Inflammatory macrophage treated with lipopolysaccharide for 4 hours (primary cell): ENCODE measurements around the gene CARD11.
A peak's percentile ranks its signal among the peaks of the same experiment; 100 is the strongest.
"Not testable (repeated sequence)": the region's sequence is repeated elsewhere in the genome, so short reads cannot be mapped to it uniquely, and the experiment has no call there.

ENCODE experiments used
- DNase-seq: peaks from one replicate; pipeline ENCODE4 v3.0.0-alpha.2; 2020

CARD11 gene

DNA sequence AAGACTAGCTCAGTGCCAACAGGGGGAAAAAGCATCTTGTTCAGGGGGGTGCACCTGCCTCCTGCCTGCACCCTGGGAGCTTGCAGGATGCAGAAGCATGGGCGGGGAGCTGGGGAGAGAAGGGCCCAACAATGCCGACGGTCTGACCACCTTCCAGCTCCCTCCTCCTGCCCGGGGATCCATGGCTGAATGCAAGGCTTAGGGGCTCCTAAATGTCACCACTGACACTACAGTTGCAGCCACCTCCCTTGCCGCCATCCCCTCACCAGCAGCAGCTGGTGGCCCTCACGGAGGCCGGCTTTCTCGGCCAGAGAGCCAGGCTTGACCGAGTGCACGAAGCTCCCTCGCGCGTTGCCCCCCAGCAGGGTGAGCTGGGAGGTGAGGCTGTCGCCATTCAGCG lies 120.8 kb downstream of the CARD11 start:
- no peak for DNase-seq

DNA sequence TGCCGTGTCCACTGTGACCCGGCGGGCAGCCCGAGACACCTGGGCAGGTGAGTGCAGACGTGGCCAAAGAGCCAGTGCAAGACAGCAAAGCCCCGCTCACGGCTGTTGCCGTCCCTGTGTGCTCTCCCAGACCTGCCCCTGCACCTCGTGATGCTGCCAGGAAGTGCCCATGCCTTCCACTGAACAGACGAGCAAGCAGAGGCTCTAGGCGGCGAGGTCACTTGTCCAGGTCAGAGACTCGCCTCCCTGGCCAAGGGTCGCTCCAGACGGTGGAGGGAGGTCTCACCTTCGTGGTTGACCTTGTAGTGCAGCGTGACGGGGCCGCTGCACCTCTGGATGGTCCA lies 121.3 kb downstream of the CARD11 start:
- DNase-seq: no peak

DNA sequence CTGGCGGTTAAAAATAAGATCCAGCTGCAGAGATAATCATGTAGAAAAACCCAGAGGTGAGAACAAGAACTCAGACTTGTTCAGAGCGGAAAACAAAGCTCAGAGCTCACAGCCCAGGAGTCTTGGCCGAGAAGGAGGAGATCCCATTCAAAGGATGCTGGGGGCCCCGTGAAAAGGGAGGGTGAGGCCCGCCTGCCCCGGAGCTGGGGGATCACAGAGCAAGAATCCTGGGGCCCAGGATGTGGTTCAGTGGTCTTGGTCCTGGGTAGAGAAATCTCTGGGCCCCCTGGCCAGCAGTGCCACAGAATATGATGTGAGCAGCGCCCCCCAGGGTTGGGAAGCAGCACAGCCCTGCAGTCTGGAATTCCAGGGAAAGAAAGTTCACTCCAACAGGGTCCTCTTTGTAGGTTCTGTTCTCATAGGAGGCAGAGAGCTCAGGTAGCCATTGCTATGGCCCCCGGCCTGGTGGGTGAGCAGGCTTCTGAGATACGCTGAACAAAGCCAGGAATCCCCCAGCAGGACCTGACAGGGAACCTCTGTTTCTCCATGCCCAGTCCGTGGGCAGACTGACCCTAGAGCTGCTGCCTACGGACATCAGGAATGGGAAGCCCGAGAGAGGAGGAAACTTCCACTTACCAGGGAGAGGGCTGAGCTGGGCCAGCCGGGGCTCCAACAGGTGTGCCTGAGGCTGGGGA lies 121.9 kb downstream of the CARD11 start:
- peak; percentile 10 for DNase-seq

GRCh38 chr7:2920956-2921652 lies 122.6 kb downstream of the CARD11 start:
- no peak for DNase-seq

DNA sequence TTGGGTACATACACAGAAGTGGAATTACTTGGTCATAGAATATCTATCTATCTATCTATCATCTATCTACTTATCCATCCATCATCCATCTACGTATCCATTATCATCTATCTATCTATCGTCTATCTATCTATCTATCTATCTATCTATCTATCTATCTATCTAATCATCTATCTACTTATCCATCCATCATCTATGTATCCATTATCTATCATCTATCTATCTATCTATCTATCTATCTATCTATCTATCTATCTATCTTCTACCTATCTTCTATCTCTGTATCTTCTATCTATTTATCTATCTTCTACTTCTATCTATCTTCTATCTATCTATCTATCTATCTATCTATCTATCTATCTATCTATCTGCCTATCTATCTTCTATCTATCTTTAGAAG lies 123.2 kb downstream of the CARD11 start:
- not testable (repeated sequence) for DNase-seq

DNA sequence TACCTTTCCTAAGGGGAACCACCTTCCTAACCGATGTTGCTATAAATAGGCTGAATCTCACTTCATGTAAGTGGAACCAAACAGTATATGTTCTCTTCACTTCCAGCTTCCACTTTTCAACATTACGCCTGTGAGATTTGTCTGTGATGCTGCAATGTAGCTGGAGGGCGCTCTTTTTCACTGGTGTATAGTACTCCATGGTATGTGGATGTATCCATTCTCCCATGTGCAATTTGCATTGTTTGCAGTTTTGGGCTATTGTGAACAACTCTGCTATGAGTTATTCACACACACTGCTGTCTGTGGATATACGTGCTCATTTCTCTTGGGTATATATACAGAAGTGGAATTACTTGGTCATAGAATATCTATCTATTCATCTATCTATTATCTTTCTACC lies 123.6 kb downstream of the CARD11 start:
- no peak for DNase-seq

- no peak for DNase-seq
Observed at GRCh38 chr7:2919256-2919655, 124.4 kb downstream of the CARD11 start.

DNA sequence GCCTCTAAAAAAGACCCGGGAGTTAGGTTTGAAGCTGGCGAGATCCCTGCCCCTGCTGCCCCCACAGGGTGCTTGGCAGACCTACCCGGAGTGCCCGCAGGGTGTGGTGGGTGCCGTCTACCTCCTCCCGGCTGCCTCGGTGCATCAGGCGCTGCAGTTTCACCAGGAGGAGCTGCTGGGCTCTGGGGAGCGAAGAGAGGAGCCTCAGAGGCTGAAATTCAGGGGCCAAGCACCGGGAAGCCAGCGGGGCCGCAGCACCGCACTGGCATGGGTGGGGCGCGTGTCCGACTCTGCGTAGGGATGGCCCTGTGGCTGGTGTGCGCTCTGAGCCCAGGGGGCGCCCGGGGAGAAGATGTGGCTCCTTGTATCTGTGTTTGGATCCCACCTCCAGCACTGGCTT lies 125.3 kb downstream of the CARD11 start:
- DNase-seq: no peak

GRCh38 chr7:2915023-2915422 lies 128.6 kb downstream of the CARD11 start:
- DNase-seq: no peak

GRCh38 chr7:2913760-2914387 lies 129.8 kb downstream of the CARD11 start:
- no peak for DNase-seq

- DNase-seq: no peak
Observed at GRCh38 chr7:2912684-2913439, 130.8 kb downstream of the CARD11 start.

- DNase-seq: no peak
Observed at GRCh38 chr7:2911466-2911865, 132.2 kb downstream of the CARD11 start.

DNA sequence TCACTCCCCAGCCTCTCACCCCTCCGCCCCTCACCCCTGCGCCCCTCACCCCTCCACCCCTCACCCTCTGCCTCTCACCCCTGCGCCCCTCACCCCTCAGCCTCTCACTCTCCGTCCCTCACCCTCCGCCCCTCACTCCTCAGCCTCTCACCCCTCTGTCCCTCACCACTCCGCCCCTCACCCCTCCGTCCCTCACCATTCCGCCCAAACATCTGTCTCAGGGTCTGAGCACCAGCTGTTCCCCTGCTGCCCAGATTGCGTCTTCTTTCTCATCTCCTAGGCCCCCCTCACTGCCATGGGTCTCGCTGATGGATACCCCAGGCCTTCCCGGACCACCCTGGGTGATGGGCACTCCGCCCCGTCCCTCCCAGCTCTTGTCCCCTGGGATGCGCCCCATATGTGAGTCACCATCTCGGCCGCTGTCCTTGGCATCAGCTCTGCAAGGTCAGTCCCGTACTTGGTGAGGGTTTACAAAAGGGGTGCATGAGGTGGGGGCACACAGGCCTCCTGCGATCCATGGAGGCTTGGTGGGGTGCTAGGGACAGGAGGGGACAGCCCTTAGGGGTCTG lies 134.1 kb downstream of the CARD11 start:
- DNase-seq: no peak

DNA sequence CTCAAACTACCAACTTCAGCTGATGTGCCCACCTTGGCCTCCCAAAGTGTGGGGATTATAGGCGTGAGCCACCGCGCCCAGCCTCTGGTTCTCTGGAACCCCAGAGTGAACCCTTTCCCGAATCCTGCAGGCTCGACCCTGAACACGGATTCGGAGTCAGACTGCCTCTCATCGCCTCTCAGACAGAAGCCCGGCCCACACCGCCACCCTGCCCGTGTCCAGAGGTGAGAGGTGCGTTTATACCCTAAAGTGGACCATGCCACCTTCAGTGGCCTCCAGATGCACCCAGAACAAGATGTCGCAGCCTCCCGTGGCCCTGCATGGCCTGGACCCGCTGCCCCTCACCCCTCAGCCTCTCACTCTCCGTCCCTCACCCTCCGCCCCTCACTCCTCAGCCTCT lies 134.6 kb downstream of the CARD11 start:
- no peak for DNase-seq

GRCh38 chr7:2908103-2908683 lies 135.5 kb downstream of the CARD11 start:
- no peak for DNase-seq

- no peak for DNase-seq
Observed at GRCh38 chr7:2906197-2906931, 137.3 kb downstream of the CARD11 start.

- DNase-seq: no peak
Observed at GRCh38 chr7:2905500-2905899, 138.2 kb downstream of the CARD11 start.

GRCh38 chr7:2905027-2905426 lies 138.6 kb downstream of the CARD11 start:
- no peak for DNase-seq

- DNase-seq: no peak
Observed at GRCh38 chr7:2904202-2904601, 139.5 kb downstream of the CARD11 start.

- DNase-seq: no peak
Observed at GRCh38 chr7:2903682-2904162, 139.9 kb downstream of the CARD11 start.

DNA sequence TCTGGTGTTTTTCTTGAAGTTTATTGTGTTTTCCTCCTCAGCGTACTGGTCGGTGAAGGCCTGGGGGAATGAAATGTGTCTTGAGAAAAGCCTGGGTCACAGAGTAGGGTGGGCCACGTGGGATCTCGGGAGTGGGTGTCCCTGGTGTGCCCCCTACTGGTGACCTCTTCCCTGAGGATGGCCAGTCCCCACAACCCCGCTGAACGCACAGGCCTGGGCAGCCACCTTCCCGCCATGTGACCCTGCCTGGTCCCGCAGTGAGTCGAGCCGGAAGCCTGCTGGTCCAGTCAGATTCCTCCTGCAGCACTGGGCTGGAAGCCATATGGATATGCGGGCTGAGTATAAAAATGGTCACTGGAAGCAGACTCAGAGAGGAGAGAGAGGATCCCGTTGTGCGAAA lies 146.6 kb downstream of the CARD11 start:
- no peak for DNase-seq

- DNase-seq: no peak
Observed at GRCh38 chr7:2896131-2896530, 147.5 kb downstream of the CARD11 start.
